Tibial artery (tissue), 4 donors: ENCODE measurements around the gene SLAMF7.

Source experiments
- DNase-seq, 2 donors: peaks; one replicate each; pipeline ENCODE4 v3.0.0-alpha.2; 2019
- H3K27ac ChIP-seq, 2 donors: fragments of 200-600 bp; sonication (generic) in 1 of 2; 1 replicate in 1 of 2; 2 replicates in 1 of 2; pipeline ENCODE4 v1.5.1; 2018 to 2019; ENCODE audit warnings: mild to moderate bottlenecking in 1 of 2
- H3K27me3 ChIP-seq, 2 donors: fragments of 200-600 bp; sonication (generic) in 1 of 2; one replicate each; pipeline versions ENCODE4 v1.5.1 to v1.6.0; 2016 to 2019
- H3K36me3 ChIP-seq, 3 donors: fragments of 200-600 bp; sonication (generic) in 2 of 3; one replicate each; pipeline ENCODE4 v1.5.1; 2016 to 2019; ENCODE audit warnings: mild to moderate bottlenecking in 2 of 3
- H3K4me1 ChIP-seq, 4 donors: fragments of 200-600 bp; sonication (generic) in 2 of 4; 1 replicate in 3 of 4; 2 replicates in 1 of 4; pipeline ENCODE4 v1.5.1; 2016 to 2019
- H3K4me3 ChIP-seq, 2 donors: fragments of 200-600 bp; sonication (generic) in 1 of 2; 1 replicate in 1 of 2; 2 replicates in 1 of 2; pipeline ENCODE4 v1.5.1; 2018 to 2019; ENCODE audit warnings: mild to moderate bottlenecking in 2 of 2
- H3K9me3 ChIP-seq, 3 donors: fragments of 200-600 bp; sonication (generic) in 1 of 3; one replicate each; pipeline ENCODE4 v1.5.1; 2016 to 2019
- CTCF ChIP-seq, 2 experiments: fragments of 200-600 bp in 1 of 2; fragments of 450-650 bp in 1 of 2; IDR thresholded peaks; one replicate each; pipeline ENCODE4 v1.5.1; 2017 to 2019; ENCODE audit warnings: antibody characterized with exemption in 2 of 2, mild to moderate bottlenecking in 1 of 2, moderate library complexity in 1 of 2
- intact Hi-C: fragments of 100-400 bp; cut with DNase I; formaldehyde crosslinking; loops from one replicate; pipeline ENCODE4 v1.15.0; 2023; ENCODE audit warnings: low total_unique reads

Gene SLAMF7

GRCh38 chr1:160741612-160742348 lies 2.7 kb downstream of the SLAMF7 start:
- no peaks in the 10 kb centered on the region for H3K4me1 ChIP-seq
- no peak for TF ChIP-seq CTCF (IDR thresholded peaks at IDR 0.05)
- H3K4me3 ChIP-seq, result no peak overlapping the region
- no peak for DNase-seq
- intact Hi-C loops, result no loop called here
- H3K36me3 ChIP-seq, result no peaks in the 10 kb centered on the region
- H3K27ac ChIP-seq, result no peak overlapping the region
- H3K27me3 ChIP-seq, result no peaks in the 10 kb centered on the region
- no peaks in the 10 kb centered on the region for H3K9me3 ChIP-seq

- H3K4me1 ChIP-seq, result no peaks in the 10 kb centered on the region
- H3K27ac ChIP-seq, result no peak overlapping the region
- no peaks in the 10 kb centered on the region for H3K9me3 ChIP-seq
- H3K4me3 ChIP-seq, result no peak overlapping the region
- DNase-seq, result no peak
- no peak for TF ChIP-seq CTCF (IDR thresholded peaks at IDR 0.05)
- no peaks in the 10 kb centered on the region for H3K27me3 ChIP-seq
- intact Hi-C loops, result no loop called here
- no peaks in the 10 kb centered on the region for H3K36me3 ChIP-seq
Measured at GRCh38 chr1:160742428-160743127, 3.5 kb downstream of the SLAMF7 start.

DNA sequence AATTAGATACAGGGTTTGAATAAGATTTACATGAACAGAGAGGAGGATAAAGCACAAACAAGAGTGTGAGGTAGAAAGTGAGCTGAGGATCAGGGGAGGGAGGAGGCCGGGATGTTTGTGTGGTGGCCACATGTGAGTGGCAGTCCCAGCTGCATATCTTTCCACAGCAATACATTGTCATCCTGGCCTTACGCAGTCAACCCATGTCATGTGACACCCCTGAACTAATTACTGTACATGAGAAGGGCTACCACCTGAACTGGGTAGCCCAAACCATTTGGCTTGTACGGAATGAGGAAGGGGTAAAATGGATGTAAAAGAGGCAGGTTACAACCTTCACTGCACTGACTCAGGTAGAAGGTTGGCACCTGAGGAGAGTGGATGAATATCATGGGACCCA lies 4.2 kb downstream of the SLAMF7 start:
- H3K27ac ChIP-seq, result no peak overlapping the region
- no peaks in the 10 kb centered on the region for H3K27me3 ChIP-seq
- no peak for TF ChIP-seq CTCF (IDR thresholded peaks at IDR 0.05)
- no peak for DNase-seq
- no peaks in the 10 kb centered on the region for H3K4me1 ChIP-seq
- no peaks in the 10 kb centered on the region for H3K9me3 ChIP-seq
- H3K36me3 ChIP-seq, result no peaks in the 10 kb centered on the region
- H3K4me3 ChIP-seq, result no peak overlapping the region
- intact Hi-C loops, result no loop called here

DNA sequence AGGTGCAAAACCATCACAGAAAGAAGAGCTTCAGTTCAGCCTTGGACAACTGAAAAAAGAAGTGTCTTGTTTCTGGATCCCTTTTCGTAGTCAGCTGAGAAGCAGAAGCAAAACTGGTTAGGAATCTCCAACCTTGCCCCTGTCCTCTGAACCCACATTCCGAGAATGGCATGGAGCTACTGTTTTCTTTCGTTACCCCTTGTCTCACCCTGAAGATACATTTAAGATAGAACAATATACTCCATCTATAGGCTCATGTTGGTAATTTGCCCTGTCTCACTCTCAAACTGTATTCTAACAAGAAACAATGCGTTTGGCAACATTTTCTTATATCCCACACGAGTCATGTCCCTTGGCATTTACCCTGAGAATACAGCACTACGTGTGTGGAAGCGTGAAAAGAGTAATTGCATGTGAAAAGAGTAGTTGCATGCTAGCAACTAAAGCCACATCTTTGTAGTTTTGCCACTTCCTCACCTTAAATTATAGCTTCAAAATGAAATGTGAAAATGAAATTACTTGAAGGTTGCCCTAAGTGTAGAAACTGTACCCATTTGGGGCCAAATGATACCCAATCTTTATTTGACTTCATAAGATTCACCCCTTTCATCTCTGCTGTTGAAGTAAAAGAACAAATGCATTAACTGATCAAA lies 5.3 kb downstream of the SLAMF7 start:
- TF ChIP-seq CTCF (IDR thresholded peaks at IDR 0.05), result no peak
- Histone ChIP-seq H3K9me3 (no peaks in the 10 kb centered on the region), H3K36me3 (no peaks in the 10 kb centered on the region), H3K4me1 (no peaks in the 10 kb centered on the region), H3K4me3 (no peak overlapping the region), H3K27ac (no peak overlapping the region), H3K27me3 (no peaks in the 10 kb centered on the region)
- DNase-seq, result no peak
- intact Hi-C loops, result no loop called here

DNA sequence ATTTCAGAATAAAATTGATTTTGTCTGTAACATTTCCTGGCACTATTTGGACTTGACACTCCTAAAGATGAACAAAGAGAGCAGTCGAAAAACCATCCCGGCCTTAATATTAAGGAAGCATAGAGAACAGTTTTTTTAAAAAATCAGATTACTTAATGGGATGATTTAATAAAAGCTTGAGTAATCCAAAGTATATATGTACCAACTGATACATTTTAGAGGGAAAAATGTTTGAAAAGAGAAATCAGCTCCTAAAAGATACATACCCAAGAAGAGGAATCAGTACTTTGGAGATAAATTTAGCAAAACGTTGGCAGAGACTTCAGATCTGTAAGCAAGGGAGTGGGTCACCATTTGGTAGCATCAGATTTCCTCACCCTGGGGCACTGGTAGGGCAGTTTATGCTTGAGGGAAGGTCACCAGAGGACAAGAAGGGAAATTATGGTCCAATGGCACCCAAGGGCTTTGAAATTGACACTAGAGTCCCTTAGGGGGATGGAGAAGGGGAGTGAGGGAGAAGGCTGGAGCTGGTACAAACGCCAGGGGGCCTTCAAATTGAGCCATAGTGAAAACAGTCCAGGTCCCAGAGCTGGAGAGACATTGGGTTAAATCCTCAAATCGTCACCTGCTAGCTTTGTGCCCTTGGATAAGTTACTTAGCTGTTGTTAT lies 5.9 kb downstream of the SLAMF7 start:
- intact Hi-C loops, result no loop called here

More for the DNA sequence above, 5.9 kb downstream of the SLAMF7 start:
- no peak overlapping the region for H3K4me3 ChIP-seq
- no peak overlapping the region for H3K27ac ChIP-seq
- no peaks in the 10 kb centered on the region for H3K27me3 ChIP-seq
- no peak for TF ChIP-seq CTCF (IDR thresholded peaks at IDR 0.05)
- H3K9me3 ChIP-seq, result no peaks in the 10 kb centered on the region
- DNase-seq, result no peak
- H3K36me3 ChIP-seq, result no peaks in the 10 kb centered on the region
- no peaks in the 10 kb centered on the region for H3K4me1 ChIP-seq
